Measurements from ENCODE around the gene OR6S1.
"Not testable (repeated sequence)": the region's sequence is repeated elsewhere in the genome, so short reads cannot be mapped to it uniquely, and the experiment has no call there.

Gene OR6S1

DNA sequence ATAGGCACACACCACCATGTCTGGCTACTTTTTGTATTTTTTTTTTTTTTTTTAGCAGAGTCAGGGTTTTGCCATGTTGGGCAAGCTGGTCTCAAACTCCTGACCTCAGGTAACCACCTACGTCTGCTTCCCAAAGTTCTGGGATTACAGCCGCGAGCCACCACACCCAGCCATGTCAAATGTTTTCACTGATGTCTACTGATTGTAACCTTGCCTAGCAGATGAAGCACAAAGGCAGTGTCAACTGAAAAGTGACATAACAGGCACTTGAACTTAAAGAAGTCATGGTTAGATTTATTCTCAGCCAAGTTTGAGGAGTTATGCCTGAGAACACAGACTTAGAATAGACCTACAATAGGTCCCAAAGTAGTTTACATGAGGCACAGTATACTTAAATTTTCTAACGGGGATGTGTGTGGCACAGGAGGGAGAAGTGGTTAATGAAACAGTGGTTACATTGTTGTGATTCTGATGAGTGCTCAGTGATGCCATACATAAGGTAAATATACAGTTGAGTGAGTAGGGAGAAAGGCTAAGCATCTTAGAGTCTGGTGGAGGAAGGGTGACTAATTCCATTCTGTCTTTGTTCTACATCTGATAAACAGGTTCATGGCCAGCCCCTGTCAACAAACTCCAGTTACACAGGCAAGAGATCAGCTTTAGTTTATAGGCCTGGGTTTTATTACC, 30.2 kb upstream of the OR6S1 start:
- DNase-seq (ENCODE audit: low read depth, low spot score) = no peak

DNA sequence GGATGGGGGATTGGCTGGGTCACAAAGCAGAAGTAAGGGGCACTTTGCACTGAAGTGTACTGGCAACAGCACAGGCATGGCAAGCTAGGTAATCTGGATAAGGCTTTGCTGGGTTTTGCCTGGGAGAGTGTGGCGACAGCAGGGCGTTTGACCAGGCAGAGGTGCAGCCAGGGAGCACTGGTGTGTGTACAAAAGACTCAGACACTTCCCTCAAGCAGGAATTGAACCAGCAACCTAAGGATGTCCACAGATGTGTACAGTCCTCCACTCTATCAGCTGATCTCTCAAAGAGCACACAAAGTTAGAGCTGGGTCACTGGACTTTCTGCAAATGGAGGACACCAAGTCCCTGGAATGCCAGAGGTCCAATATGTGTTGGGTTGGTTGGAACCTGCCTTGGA, 27.5 kb upstream of the OR6S1 start:
- no peak for DNase-seq (ENCODE audit: low read depth, low spot score)

GRCh38 chr14:20667957-20668356, 26.5 kb upstream of the OR6S1 start:
- DNase-seq (ENCODE audit: low read depth, low spot score) = no peak

DNA sequence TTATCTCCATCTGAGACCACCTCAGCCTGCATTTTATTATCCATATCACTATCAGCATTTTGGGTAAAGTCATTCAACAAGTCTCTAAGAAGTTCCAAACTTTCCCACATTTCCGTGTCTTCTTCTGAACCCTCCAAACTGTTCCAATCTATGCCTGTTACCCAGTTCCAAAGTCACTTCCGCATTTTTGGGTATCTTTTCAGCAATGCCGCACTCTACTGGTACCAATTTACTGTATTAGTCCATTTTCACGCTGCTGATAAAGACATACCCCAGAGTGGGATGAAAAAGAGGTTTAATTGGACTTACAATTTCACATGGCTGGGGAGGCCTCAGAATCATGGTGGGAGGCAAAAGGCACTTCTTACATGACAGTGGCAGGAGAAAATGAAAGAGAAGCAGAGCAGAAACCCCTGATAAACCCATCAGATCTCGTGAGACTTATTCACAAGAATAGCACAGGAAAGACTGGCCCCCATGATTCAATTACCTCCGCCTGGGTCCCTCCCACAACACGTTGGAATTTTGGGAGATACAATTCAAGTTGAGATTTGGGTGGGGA, 25.0 kb upstream of the OR6S1 start:
- not testable (repeated sequence) for DNase-seq (ENCODE audit: low read depth, low spot score)

DNA sequence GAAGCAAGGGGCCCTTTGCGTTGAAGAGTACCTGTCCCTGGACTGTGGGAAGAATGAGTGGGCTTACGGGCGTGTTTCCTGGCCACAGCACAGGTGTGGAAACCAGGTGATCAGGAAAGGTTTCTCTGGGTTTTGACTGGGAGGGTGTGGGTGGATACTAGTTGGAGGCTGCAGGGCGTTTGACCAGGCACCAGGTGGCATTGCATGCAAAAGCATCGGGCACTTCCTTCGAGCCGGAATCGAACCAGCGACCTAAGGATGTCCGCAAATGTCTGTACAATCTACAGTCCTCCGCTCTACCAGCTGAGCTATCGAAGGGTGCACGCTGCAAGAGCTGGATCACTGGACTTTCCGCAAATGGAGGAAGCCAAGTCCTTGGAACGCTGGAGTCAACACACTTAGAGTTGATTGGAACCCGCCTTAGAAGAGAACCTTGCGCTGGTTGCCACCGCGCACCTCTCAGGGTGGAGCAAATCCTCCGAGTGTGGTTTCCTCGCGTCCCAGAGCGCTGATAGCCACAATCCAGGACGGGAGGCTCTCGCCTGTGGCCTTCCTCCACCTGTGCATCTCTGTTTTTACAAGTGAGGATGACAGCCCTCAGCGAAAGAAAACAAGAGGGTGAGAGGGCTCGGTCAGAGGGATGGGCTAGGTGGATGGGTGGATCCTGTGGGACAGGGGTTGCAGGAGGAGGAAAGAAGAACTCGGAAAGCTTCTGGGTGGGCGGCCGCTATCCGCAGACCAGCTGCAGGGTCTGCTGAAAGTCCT, 21.7 kb upstream of the OR6S1 start:
- peak; percentile 52 for DNase-seq (ENCODE audit: low read depth, low spot score)

DNA sequence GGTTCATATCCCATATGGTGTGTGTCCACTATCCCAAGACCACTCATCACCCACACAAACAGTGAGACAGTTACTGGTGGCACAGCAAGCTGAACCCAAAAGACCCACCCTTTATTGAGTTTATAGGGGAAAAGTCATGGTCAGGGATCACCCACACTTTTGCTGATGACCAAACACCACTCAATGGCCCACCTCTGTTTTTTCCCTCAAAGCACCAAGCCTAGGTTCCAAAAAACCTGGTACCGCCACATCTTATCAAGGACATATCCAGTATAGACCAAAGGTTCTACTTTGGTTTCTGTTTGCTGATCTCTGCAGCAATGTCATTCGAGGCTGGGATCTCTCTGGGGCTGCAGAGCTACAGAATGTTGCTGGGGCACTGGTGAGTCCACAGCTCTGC, 19.7 kb upstream of the OR6S1 start:
- DNase-seq (ENCODE audit: low read depth, low spot score) = no peak

GRCh38 chr14:20659813-20660395, 18.4 kb upstream of the OR6S1 start:
- no peak for DNase-seq (ENCODE audit: low read depth, low spot score)

- no peak for DNase-seq (ENCODE audit: low read depth, low spot score)
Measured at GRCh38 chr14:20659336-20659735, 17.8 kb upstream of the OR6S1 start.

DNA sequence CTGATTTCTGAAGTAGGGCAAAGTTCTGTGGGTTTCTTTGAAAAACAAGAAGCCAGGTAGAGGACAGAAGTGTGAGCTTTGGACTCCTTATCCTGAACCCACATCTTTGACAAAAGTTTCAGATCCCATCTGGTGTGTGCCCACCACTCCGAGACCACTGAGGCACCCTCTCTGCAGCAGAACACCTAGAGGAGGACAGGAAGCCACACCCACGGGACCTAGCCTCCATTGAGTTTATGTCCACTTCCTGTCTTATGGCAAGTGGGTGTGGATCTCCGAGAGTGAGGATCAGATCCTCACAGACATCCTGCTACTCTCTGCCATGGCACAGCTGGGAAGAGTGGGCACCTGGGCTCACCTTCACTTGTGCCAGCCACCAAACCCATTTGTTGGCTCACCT, 16.8 kb upstream of the OR6S1 start:
- no peak for DNase-seq (ENCODE audit: low read depth, low spot score)

GRCh38 chr14:20657216-20658211, 16.0 kb upstream of the OR6S1 start:
- DNase-seq (ENCODE audit: low read depth, low spot score) = no peak

DNA sequence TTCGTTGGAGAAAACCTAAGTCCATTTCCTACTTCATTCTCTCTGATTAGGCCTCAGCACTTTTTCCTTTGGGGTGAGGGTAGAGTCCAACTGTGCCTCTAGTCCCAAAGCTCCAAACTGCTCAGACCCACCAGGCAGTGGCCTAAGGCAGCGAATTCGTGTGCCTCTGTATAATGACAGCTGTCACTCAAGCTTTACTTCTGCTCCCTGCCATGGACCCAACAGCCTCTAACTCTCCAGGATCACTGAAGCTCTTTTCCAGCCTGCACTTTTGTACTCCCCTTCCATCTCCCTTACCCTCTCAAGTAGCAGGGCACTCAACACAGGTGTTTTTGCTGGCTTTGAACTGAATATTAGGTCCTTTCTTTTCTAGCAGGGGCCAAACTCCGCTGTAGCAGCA, 14.8 kb upstream of the OR6S1 start:
- no peak for DNase-seq (ENCODE audit: low read depth, low spot score)

DNA sequence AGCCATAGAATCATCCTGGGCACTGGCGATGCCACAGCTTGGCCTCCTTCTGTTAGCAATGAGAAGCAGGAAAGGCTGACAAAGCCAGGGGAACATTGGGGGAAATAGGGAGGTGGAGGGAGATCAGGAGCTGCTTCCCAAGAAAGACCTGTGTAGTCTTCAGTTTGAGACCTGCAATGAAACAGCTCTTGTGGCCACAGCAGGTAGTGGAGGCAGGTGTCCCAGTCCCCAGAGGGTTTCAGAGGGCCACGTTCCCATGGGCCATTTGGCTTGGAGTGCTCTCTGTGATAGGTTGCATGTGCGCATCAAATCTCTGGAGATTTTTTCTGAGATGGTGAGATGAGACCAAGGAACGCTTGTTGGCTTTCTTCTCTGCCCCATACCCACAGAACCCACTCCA, 14.4 kb upstream of the OR6S1 start:
- DNase-seq (ENCODE audit: low read depth, low spot score) = no peak

DNA sequence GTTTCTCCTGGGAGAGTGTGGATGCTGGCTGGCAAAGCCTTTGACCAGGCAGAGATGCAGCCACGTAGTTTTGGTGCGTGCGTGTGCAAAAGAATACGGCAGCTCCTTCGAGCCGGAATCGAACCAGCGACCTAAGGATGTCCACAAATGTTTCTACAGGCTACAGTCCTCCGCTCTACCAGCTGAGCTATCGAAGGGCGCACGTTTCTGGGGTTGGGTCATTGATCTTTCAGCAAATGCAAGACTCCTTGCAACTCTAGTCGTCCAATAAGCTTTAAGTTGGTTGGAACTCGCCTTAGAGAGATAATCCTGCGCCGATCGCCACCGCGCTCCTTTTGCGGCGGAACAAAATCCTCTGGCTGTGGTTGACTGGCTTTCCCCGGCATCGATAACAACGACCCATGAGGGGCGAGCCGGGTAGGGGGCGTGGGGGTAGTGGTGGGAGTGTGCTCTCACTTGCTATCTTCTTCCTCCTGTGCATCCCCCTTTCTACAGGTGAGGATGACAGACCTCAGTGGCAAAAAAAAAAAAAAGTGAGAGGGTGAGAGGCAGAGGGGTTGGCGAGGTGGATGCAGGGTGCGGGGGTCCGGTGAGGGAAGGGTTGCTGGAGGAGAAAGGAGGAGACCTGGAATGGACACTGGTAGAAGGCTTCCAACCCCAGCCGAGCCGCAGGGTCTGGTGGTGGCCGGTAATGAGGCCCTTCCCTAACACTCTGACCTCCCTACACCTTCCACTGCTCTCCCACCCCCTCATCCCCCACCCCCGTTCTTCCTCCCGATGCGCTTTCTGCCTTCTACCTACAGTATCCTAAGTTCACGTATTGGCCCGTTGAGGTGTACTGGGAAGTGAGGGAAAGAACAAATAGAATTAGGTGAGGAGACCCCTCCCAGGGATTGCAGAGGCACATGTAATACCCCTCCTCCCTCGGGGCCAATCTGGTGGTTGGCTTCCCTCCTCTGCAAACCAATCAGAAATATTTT, 11.8 kb upstream of the OR6S1 start:
- no peak for DNase-seq (ENCODE audit: low read depth, low spot score)

DNA sequence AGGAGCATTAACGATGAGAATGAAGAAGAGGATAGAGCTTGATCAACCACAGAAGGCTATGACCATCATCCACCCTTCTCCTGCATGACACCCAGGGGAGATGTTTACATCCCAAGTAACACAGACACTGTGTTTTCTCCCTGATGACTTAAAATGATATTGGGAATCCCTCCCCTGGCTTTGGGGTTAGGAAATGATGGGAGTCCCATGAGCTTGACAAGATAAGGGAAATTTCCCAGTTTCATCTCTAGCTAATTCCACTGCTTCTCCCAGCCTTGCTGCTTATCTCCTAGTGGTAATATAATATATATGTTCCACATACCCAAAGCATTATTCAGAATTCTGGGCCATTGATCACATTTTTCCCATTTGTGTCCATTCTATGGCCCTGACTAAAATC, 4.0 kb upstream of the OR6S1 start:
- DNase-seq (ENCODE audit: low read depth, low spot score) = no peak

DNA sequence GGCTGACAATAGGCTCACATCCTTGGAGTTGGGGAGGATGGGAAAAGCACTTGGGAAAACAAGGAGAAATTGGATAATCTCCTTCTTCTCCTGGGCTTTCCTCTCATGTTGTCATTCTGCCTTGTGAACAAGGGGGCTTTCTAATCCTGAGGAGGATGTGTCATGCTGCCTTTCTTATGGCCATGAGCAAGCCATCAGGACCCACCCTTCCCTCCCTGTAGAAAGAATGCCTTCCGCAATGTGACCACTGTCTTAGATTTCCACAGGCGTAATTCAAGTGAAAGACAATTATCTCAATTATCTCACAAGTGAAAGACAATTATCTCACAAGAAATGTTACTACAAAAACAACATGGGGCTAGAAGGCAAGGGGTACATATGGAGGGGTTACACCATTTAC, 3.0 kb upstream of the OR6S1 start:
- DNase-seq (ENCODE audit: low read depth, low spot score) = no peak

DNA sequence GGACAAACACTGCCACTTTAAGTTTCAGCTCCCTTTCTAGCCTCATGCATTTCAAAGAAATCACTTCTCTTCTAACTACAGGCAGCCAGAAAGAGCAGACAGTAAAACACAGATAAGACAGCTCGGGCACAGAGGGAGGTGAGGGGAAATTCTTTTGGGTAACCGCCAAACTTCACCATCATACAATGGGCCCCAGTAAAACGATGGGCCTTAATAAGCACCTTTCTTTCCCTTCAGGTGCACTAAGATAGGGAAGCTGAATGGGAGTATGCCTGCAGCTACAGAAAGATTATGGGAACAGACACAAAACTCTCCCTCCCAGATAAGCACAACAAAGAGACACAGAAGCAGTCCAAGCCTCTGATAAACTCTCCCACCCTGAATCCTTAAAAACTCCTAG, 1.3 kb upstream of the OR6S1 start:
- DNase-seq (ENCODE audit: low read depth, low spot score) = not testable (repeated sequence)

GRCh38 chr14:20642182-20642581, 691 bp upstream of the OR6S1 start:
- no peak for DNase-seq (ENCODE audit: low read depth, low spot score)

GRCh38 chr14:20632831-20633691, 8.4 kb downstream of the OR6S1 start:
- DNase-seq (ENCODE audit: low read depth, low spot score) = no peak

GRCh38 chr14:20632448-20632830, 9.1 kb downstream of the OR6S1 start:
- no peak for DNase-seq (ENCODE audit: low read depth, low spot score)
